ENCODE data around the gene ERICH4.
A peak's percentile ranks its signal among the peaks of the same experiment; 100 is the strongest.

The ERICH4 gene

DNA sequence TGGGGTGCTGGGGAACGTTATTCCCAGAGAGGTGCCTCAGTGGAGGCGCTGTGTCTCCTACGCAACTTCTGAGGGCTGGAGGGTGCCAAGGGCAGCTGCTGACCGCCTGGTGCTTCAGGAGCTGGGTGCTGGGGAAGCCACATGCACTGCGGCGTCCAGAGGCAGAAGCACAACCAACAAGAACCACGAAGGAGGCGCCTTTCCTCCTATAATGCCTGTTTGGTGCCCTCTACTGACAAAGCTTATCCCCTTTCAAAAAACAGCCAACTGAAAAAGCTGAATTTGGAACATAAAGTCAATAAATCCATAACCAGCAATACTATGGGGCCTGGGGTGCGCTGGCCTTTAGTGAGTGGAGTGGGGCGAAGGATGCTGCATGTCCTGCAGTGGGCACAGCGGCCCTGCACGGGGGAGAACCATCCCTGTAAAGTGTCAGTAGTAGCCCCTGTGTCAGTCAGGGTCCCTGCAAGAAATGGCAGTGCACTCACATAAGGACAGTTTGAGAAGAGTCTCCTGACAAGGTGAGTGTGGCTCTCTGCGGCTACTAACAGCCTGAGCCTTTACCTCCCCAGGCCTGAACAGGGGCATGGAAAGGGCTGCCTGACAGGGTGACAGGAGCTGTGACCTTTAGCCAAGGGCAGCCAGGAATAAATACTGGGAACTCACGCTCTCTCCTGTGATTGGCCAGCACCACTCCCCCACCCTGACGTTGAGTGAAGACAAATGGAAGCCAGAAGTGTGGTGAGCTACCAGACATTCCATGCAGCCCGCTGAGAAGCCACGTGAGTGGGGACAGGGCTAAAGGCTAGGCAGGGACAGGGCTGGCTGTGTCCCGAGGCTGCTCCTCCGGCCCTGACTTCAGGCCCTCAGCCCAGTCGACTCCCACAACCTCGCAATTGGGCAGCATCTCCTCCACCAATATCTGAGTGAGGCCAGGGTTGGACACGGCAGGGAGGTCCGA, 11.2 kb upstream of the ERICH4 start:
- TF ChIP-seq, protein P1, sequence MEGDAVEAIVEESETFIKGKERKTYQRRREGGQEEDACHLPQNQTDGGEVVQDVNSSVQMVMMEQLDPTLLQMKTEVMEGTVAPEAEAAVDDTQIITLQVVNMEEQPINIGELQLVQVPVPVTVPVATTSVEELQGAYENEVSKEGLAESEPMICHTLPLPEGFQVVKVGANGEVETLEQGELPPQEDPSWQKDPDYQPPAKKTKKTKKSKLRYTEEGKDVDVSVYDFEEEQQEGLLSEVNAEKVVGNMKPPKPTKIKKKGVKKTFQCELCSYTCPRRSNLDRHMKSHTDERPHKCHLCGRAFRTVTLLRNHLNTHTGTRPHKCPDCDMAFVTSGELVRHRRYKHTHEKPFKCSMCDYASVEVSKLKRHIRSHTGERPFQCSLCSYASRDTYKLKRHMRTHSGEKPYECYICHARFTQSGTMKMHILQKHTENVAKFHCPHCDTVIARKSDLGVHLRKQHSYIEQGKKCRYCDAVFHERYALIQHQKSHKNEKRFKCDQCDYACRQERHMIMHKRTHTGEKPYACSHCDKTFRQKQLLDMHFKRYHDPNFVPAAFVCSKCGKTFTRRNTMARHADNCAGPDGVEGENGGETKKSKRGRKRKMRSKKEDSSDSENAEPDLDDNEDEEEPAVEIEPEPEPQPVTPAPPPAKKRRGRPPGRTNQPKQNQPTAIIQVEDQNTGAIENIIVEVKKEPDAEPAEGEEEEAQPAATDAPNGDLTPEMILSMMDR (IDR thresholded peaks at IDR 0.05) = no peak

DNA sequence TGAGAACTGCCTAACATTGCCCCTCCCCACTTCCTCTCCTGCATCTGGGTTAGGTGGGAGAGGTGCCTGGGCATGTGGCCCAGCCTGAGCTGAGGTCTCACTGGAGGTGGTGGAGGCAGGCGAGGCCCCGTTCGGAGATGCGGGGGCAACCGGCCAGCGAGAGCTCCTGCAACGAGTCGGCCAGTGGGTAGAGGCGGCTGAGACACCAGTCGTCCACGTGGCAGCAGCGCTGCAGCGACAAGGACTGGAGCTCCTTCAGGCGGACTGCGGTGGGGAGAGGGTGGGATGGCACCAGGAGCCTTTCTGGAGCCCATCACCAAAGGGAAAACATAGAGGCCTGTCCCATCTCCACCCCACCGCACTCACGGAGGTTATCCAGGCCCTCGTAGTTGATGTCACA, 9.8 kb upstream of the ERICH4 start:
- TF ChIP-seq, protein P1 (IDR thresholded peaks at IDR 0.05) = no peak

DNA sequence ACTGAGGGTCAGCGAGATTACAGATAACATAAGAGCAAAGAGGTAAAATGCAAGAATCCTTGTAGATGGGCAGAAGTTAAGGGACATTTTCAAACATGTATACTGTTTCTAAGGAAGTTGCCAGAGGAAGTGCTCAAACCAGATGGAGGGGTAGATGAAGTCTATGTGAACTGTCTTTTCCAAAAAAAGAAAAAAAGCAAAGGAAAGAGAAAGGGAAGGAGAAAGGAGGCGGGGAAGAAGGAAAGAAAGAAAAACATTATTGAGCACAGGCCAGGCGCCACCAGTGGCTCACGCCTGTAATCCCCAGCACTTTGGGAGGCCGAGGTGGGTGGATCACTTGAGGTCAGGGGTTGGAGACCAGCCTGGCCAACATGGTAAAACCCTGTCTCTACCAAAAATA, 8.5 kb upstream of the ERICH4 start:
- TF ChIP-seq, protein P1 (IDR thresholded peaks at IDR 0.05) = no peak

DNA sequence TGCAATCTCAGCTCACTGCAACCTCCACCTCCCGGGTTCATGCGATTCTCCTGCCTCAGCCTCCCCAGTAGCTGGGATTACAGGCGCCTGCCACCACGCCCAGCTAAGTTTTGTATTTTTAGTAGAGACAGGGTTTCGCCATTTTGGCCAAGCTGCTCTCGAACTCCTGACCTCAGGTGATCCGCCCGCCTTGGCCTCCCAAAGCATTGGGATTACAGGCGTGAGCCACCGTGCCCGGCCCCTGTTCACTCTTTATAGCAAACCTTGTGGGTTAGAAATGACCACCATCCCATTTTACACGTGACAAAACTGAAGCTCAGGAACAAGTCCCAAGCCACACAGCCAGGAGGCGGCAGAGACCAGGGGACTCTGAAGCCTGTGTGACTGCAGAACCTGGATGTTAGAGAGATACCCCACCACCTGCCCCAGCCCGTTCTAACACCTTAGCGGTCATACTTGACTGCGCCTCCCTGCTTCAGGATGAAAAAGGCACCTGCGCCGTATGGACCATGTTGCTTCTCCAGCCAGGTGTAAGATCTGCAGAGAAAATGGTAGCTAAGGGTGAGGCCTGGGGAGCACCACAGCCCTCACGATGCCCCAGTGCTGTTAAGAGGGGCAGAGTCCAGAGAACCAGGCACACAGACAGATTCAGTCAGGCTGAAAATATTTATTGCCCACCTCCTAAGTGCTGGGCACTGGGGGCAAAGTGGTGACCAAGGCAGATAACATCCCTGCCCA, 6.9 kb upstream of the ERICH4 start:
- TF ChIP-seq, protein P1 (IDR thresholded peaks at IDR 0.05) = no peak

DNA sequence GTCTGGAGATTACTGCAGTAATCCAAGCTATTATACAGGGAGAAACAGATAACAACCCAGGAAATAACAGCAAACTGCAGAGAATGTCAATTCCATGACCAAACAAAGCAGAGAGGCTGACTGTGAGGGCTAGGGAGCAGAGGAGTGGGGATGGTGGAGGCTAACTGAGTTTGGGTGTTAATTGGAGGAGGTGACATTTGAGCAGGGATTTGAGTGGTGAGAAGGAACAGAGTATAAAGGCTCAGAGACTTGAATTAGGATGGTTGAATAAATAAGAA, 6.3 kb upstream of the ERICH4 start:
- TF ChIP-seq, protein P1 (IDR thresholded peaks at IDR 0.05) = no peak

DNA sequence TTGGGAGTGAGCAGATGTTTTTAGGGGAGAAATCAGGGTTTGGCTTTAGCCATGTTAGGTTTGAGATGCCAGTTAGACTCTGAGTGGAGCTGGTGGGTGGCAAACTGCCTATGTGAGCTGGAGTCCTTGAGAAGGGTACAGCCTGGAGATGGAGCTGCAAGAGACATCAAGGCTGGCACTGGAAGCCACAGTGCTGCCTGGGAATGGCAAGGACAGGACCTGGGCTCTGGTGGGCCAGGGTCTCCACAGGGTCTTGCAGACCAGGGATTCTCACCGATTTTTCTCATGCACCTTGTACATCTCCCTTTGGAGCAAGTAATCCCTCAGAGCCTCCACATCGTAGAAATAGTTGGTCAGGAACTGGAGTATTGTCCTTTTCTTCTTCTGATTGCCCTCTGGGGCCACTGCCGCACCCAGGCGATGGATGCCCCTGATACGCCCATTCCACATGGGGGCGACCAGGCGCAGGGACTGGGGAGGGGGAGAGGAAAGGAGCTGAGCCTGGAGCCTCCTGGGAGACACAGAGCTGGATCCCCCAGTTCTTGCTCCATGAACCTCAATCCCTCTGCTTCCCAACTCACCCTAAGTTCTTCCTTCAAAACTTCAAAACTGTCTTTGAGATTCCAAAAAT, 4.9 kb upstream of the ERICH4 start:
- TF ChIP-seq, protein P1 (IDR thresholded peaks at IDR 0.05) = no peak

DNA sequence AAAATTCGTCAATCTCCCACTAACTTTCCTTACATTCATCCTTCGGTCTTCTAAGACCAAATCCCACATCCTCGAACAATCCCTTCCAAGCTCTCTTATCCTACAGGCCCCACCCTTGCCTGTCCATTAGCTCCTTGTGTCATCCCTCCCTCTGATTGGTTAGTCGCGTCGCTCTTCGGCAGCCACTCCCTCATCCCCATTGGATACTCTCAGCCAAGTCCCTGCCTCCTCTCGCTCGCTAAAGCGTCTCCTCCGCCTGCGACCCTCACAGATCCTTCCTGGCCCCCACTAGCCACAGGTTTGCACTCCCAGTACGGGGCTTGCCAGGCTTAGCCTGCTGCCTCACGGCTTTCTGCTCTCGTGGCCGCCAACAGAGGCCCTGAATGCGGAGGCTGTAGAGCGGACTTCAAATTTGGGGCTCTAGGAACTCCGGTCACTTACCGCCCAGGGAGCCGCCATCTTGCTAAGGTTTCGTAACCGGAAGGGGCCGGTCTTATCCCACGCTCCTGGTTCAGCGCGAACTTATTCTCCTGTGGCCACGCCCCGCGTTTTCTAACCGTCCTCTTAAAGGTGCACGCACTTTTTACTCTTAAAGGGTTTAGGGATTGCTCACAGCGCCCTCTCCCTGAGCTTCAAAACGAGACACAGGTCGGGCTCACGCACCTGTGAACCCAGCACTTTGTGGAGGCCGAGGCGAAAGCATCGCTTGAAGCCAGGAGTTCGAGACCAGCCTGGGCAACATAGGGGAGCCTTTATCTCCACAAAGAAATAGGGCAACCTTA, 3.3 kb upstream of the ERICH4 start, which contains the start of gene DMAC2:
DMAC2 (minus strand) TSS at position 472 of the 782 bp plus-strand sequence; CDS start at position 459, 13 bp downstream.
- TF ChIP-seq, protein P1 (IDR thresholded peaks at IDR 0.05) = peak; percentile 49; the same call in 1 of the 2 replicates
